Endothelial cell of umbilical vein (primary cell): ENCODE data around the gene AHCY. TPM values are rescaled to one million over a fixed set of nuclear protein-coding genes. Genes with fewer than 3 reads are reported as not detected.

Source experiments
- BruUV-seq: library from RNA; stranded (reverse); fragments of 400-500 nt; replicated peaks from 2 replicates; lab custom pipeline; 2021; lab: Mats Ljungman, UMichigan
- CTCF ChIA-PET: fragments of 300-600, 350-600 bp; sonication (Branson Sonifier 250); formaldehyde crosslinking; loops from one replicate; lab custom pipeline; 2021; ENCODE audit warnings: antibody characterized with exemption, inconsistent platforms; lab: Charles Lee
- POLR2A ChIA-PET: fragments of 300-600, 350-600 bp; sonication (Branson Sonifier 250); formaldehyde crosslinking; loops from one replicate; lab custom pipeline; 2021; ENCODE audit warnings: antibody characterized with exemption, inconsistent platforms; lab: Charles Lee
- DNase-seq: peaks from one replicate; pipeline ENCODE4 v3.0.0-alpha.2; 2011; ENCODE audit warnings: low read depth, low spot score
- FAIRE-seq: peaks from 2 replicates; lab custom pipeline; 2011; peaks lifted over from hg19 to GRCh38; lab: Jason Lieb, UNC
- H2AFZ ChIP-seq: 2 replicates; pipeline ENCODE4 v1.6.0; 2012; ENCODE audit warnings: low read depth, low read length, control low read depth, inconsistent platforms
- H3K27ac ChIP-seq: 2 replicates; pipeline ENCODE4 v1.5.1; 2011; ENCODE audit warnings: low read depth, mild to moderate bottlenecking, control low read depth, low read length, moderate library complexity; ENCODE audit not compliant: insufficient read depth
- H3K27me3 ChIP-seq, 2 experiments: 2 replicates each; pipeline versions ENCODE4 v1.6.0 to v1.6.1; 2011; ENCODE audit warnings: low read length in 2 of 2, mixed read lengths in 1 of 2; ENCODE audit not compliant: control insufficient read depth in 2 of 2, insufficient read depth in 2 of 2
- H3K36me3 ChIP-seq, 2 experiments: 2 replicates in 1 of 2; 3 replicates in 1 of 2; pipeline ENCODE4 v1.5.1; 2011; ENCODE audit warnings: low read length in 2 of 2, mild to moderate bottlenecking in 1 of 2, moderate library complexity in 1 of 2; ENCODE audit not compliant: control insufficient read depth in 2 of 2, insufficient read depth in 2 of 2; ENCODE audit errors: extremely low read depth in 1 of 2
- H3K4me1 ChIP-seq: 3 replicates; pipeline ENCODE4 v1.5.1; 2011; ENCODE audit warnings: mild to moderate bottlenecking, low read length; ENCODE audit not compliant: control insufficient read depth, insufficient read depth; ENCODE audit errors: extremely low read depth
- H3K4me2 ChIP-seq: 2 replicates; pipeline ENCODE4 v1.6.1; 2011; ENCODE audit warnings: low read length, control low read depth, mixed read lengths; ENCODE audit not compliant: insufficient read depth
- H3K4me3 ChIP-seq, 3 experiments: fragments of 200-600 bp in 1 of 3; sonication (generic), shearing (Covaris generic) in 1 of 3; replicated peaks in 1 of 3; 2 replicates each; pipeline ENCODE4 v1.5.1; 2011 to 2016; ENCODE audit warnings: control low read depth in 3 of 3, low read length in 3 of 3, mild to moderate bottlenecking in 2 of 3, inconsistent platforms in 1 of 3, low read depth in 1 of 3, moderate library complexity in 1 of 3; ENCODE audit not compliant: insufficient read depth in 1 of 3
- H3K79me2 ChIP-seq: 2 replicates; pipeline ENCODE4 v1.6.0; 2012; ENCODE audit warnings: low read length, inconsistent platforms; ENCODE audit not compliant: control insufficient read depth, insufficient read depth
- H3K9ac ChIP-seq: replicated peaks from 2 replicates; pipeline ENCODE3; 2011; ENCODE audit warnings: low read length, control low read depth; ENCODE audit not compliant: insufficient read depth; ENCODE audit errors: extremely low read depth
- H3K9me1 ChIP-seq: replicated peaks from 3 replicates; pipeline ENCODE4 v1.6.0; 2011; ENCODE audit warnings: mild to moderate bottlenecking, low read length; ENCODE audit not compliant: control insufficient read depth, insufficient read depth; ENCODE audit errors: extremely low read depth
- H3K9me3 ChIP-seq: replicated peaks from 2 replicates; pipeline ENCODE4 v1.5.1; 2012; ENCODE audit warnings: low read length, inconsistent platforms; ENCODE audit not compliant: control insufficient read depth, insufficient read depth
- H4K20me1 ChIP-seq: replicated peaks from 2 replicates; pipeline ENCODE3; 2011; ENCODE audit warnings: mild to moderate bottlenecking, low read length; ENCODE audit not compliant: control insufficient read depth, insufficient read depth; ENCODE audit errors: extremely low read depth
- EZH2 ChIP-seq: IDR thresholded peaks from 2 replicates; pipeline ENCODE4 v1.6.1; 2012; ENCODE audit warnings: borderline replicate concordance, low read depth, mild to moderate bottlenecking, moderate library complexity, low read length, inconsistent platforms; ENCODE audit not compliant: severe bottlenecking
- FOS ChIP-seq: IDR thresholded peaks from 2 replicates; pipeline ENCODE4 v1.6.1; 2011; ENCODE audit warnings: mild to moderate bottlenecking, low read length, moderate library complexity, borderline replicate concordance; ENCODE audit not compliant: insufficient read depth
- GATA2 ChIP-seq: IDR thresholded peaks from 2 replicates; pipeline ENCODE4 v1.7.0; 2011; ENCODE audit warnings: low read depth, mild to moderate bottlenecking, moderate library complexity, mixed read lengths, low read length; ENCODE audit not compliant: insufficient read length, insufficient read depth
- JUN ChIP-seq: IDR thresholded peaks from 2 replicates; pipeline ENCODE4 v1.6.1; 2011; ENCODE audit warnings: borderline replicate concordance, low read depth; ENCODE audit not compliant: insufficient read length, insufficient read depth
- MAX ChIP-seq: IDR thresholded peaks from 2 replicates; pipeline ENCODE4 v1.6.1; 2011; ENCODE audit not compliant: insufficient read depth, insufficient read length
- MYC ChIP-seq: IDR thresholded peaks from one replicate; pipeline ENCODE4 v1.6.1; 2011; ENCODE audit warnings: mild to moderate bottlenecking, low read depth, low read length
- POLR2A ChIP-seq: IDR thresholded peaks from 2 replicates; pipeline ENCODE4 v1.6.1; 2012; ENCODE audit warnings: low read depth, mild to moderate bottlenecking, control low read depth, low read length
- POLR2AphosphoS5 ChIP-seq: IDR thresholded peaks from 2 replicates; pipeline ENCODE4 v1.6.1; 2012; ENCODE audit warnings: low read depth, mild to moderate bottlenecking, control low read depth, low read length, moderate library complexity; ENCODE audit not compliant: insufficient read depth
- dilution Hi-C: fragments of 300-500 bp; cut with MboI; formaldehyde crosslinking; loops from one replicate; pipeline ENCODE4 v1.15.0; 2019; ENCODE audit warnings: low sequenced_read_pairs; ENCODE audit not compliant: extremely low pct_ligation_motif_present
- intact Hi-C: fragments of 100-400 bp; cut with micrococcal nuclease; formaldehyde crosslinking; loops from one replicate; pipeline ENCODE4 v1.10.0; 2022
- polyA plus RNA-seq, 4 experiments: library from polyadenylated mRNA; depleted of rRNA in 3 of 4; stranded (reverse) in 3 of 4; unstranded in 1 of 4; fragments of >200 nt; gene quantifications; 2 replicates each; pipeline versions ENCODE4 v1.2.1 to v1.2.3, GENCODE V29; 2011 to 2012; ENCODE audit warnings: missing spikeins in 1 of 4
- total RNA-seq: library from RNA; stranded (reverse); gene quantifications from 2 replicates; pipeline ENCODE4 v1.2.3, GENCODE V29; 2021
- TF ChIP-seq, protein P1 (sequence below), 2 donors: IDR thresholded peaks; 1 replicate in 1 of 2; 2 replicates in 1 of 2; pipeline ENCODE4 v1.5.1; 2011; ENCODE audit warnings: low read length in 2 of 2, mild to moderate bottlenecking in 2 of 2, moderate library complexity in 2 of 2, control low read depth in 1 of 2, inconsistent platforms in 1 of 2, low read depth in 1 of 2; ENCODE audit not compliant: insufficient read depth in 1 of 2; ENCODE audit errors: extremely low read depth in 1 of 2

Gene AHCY
- total and polyA plus RNA-seq, 2 donors (not counting 3 experiments of a cell fraction or from before 2014, with no cell fraction given), result 94.7 to 168 TPM

DNA sequence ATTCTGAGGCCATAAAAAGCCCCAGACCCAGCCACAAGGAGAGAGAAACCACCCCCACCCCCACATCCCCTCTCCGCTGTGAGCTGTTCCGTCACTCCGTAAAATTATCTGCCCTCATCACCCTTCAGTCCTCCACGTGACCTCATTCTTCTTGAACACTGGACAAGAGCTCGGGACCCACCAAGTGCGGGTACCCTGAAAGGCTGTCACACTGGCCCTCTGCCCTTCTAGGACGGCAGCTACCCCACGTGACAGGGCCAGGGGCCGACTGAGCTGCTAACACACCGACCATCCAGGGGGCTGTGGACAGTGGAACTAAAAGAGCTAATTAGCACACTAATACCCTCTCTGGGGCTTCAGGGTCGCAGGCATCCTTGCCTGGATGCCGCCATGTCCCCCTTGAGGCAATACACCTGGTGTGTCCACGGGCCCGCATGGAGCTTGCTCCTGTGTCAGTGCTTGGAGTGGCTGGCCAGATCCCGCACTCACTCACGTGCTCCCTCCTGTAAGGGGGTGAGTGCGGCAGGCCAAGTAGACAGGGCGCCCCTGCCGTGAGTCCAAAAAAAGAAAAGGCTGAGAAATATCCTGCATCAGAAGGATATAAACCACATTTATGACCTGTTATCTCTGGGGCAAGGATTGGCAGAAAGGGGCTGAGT, 29.2 kb upstream of the AHCY start:
- peaks cover 8% of the 10 kb centered on the region for H3K4me1 ChIP-seq
- FAIRE-seq (no peak), DNase-seq (no peak)
- POLR2A ChIA-PET, result no interaction called here
- H3K27ac ChIP-seq, result no peak overlapping the region
- dilution Hi-C loops (no loop called here), intact Hi-C loops (no loop called here)
- CTCF ChIA-PET, result interaction anchor here (1.5 kb wide), 1 partner anchor 20 kb away, joined by 5 read pairs; no protein-coding TSS in a partner anchor
- no peak overlapping the region for H2AFZ ChIP-seq
- no peak for TF ChIP-seq JUN
- TF ChIP-seq, protein P1, sequence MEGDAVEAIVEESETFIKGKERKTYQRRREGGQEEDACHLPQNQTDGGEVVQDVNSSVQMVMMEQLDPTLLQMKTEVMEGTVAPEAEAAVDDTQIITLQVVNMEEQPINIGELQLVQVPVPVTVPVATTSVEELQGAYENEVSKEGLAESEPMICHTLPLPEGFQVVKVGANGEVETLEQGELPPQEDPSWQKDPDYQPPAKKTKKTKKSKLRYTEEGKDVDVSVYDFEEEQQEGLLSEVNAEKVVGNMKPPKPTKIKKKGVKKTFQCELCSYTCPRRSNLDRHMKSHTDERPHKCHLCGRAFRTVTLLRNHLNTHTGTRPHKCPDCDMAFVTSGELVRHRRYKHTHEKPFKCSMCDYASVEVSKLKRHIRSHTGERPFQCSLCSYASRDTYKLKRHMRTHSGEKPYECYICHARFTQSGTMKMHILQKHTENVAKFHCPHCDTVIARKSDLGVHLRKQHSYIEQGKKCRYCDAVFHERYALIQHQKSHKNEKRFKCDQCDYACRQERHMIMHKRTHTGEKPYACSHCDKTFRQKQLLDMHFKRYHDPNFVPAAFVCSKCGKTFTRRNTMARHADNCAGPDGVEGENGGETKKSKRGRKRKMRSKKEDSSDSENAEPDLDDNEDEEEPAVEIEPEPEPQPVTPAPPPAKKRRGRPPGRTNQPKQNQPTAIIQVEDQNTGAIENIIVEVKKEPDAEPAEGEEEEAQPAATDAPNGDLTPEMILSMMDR (IDR thresholded peaks at IDR 0.05; ENCODE audit: extremely low read depth in 1 of 2, insufficient read depth in 1 of 2, low read depth in 1 of 2, low read length in 2 of 2), result no peak
- no peak for TF ChIP-seq MAX
- TF ChIP-seq EZH2, result no peak
- TF ChIP-seq POLR2AphosphoS5, result no peak
- no peak for TF ChIP-seq FOS
- no peak for TF ChIP-seq MYC
- no peak for TF ChIP-seq POLR2A
- no peak for TF ChIP-seq GATA2
- no peaks in the 10 kb centered on the region for H4K20me1 ChIP-seq
- H3K9me3 ChIP-seq, result no peaks in the 10 kb centered on the region
- H3K9ac ChIP-seq, result no peak overlapping the region
- H3K4me3 ChIP-seq, result no peak overlapping the region
- H3K4me2 ChIP-seq, result no peak overlapping the region
- no peaks in the 10 kb centered on the region for H3K36me3 ChIP-seq
- no peaks in the 10 kb centered on the region for H3K79me2 ChIP-seq
- no peaks in the 10 kb centered on the region for H3K9me1 ChIP-seq
- BruUV-seq, result no TSS peak
- H3K27me3 ChIP-seq, result no peaks in the 10 kb centered on the region
